Activated CD8-positive, alpha-beta memory T cell treated with anti-CD3 and anti-CD28 coated beads for 24 hours (primary cell): Measurements from ENCODE around the gene TRPM8.

ENCODE experiments used
- DNase-seq: peaks from one replicate; pipeline ENCODE4 v3.0.0-alpha.2; 2020

TRPM8 gene

GRCh38 chr2:234051374-234052070, 134.3 kb downstream of the TRPM8 start:
- DNase-seq: no peak

GRCh38 chr2:234058881-234059280, 141.7 kb downstream of the TRPM8 start:
- DNase-seq: no peak

GRCh38 chr2:234060236-234060635, 143.1 kb downstream of the TRPM8 start:
- DNase-seq: no peak

GRCh38 chr2:234061624-234062257, 144.6 kb downstream of the TRPM8 start:
- no peak for DNase-seq

- no peak for DNase-seq
Observed at GRCh38 chr2:234066587-234066986, 149.4 kb downstream of the TRPM8 start.
